Hepatocyte (in vitro differentiated cells): ENCODE data around the gene SLC1A2. TPM values are rescaled to one million over a fixed set of nuclear protein-coding genes. Genes with fewer than 3 reads are reported as not detected.

Experiments used
- DNase-seq: peaks from one replicate; pipeline ENCODE4 v3.0.0-alpha.2; 2016; ENCODE audit warnings: low spot score
- H2AFZ ChIP-seq: fragments of 200-600 bp; sonication (generic); 2 replicates; pipeline ENCODE4 v1.6.0; 2016; ENCODE audit warnings: antibody characterized with exemption, mild to moderate bottlenecking
- H3K27ac ChIP-seq: fragments of 200-600 bp; sonication (generic); 2 replicates; pipeline ENCODE4 v1.5.1; 2016; ENCODE audit warnings: mild to moderate bottlenecking
- H3K27me3 ChIP-seq: fragments of 200-600 bp; sonication (generic); 2 replicates; pipeline ENCODE4 v1.6.1; 2016
- H3K36me3 ChIP-seq: fragments of 200-600 bp; sonication (generic); replicated peaks from 2 replicates; pipeline ENCODE4 v1.5.1; 2016; ENCODE audit warnings: low read depth; ENCODE audit not compliant: insufficient read depth
- H3K4me1 ChIP-seq: fragments of 200-600 bp; sonication (generic); 2 replicates; pipeline ENCODE4 v1.5.1; 2016; ENCODE audit warnings: mild to moderate bottlenecking, moderate library complexity; ENCODE audit not compliant: insufficient read depth
- H3K4me2 ChIP-seq: fragments of 200-600 bp; sonication (generic); 2 replicates; pipeline ENCODE4 v1.6.0; 2016
- H3K4me3 ChIP-seq: fragments of 200-600 bp; sonication (generic); 2 replicates; pipeline ENCODE4 v1.5.1; 2016; ENCODE audit warnings: mild to moderate bottlenecking
- H3K79me2 ChIP-seq: fragments of 200-600 bp; sonication (generic); 2 replicates; pipeline ENCODE4 v1.6.0; 2017; ENCODE audit warnings: mild to moderate bottlenecking
- H3K9me2 ChIP-seq: fragments of 200-600 bp; sonication (generic); replicated peaks from 2 replicates; pipeline ENCODE4 v1.6.0; 2017; ENCODE audit warnings: mild to moderate bottlenecking; ENCODE audit not compliant: insufficient read depth
- H3K9me3 ChIP-seq: fragments of 200-600 bp; sonication (generic); 2 replicates; pipeline ENCODE4 v1.5.1; 2016; ENCODE audit warnings: low read depth, mild to moderate bottlenecking
- H4K20me1 ChIP-seq: fragments of 200-600 bp; sonication (generic); 2 replicates; pipeline ENCODE4 v1.6.0; 2016; ENCODE audit warnings: mild to moderate bottlenecking; ENCODE audit not compliant: insufficient read depth, poor library complexity, severe bottlenecking
- CTCF ChIP-seq: fragments of 200-600 bp; sonication (generic); IDR thresholded peaks from 2 replicates; pipeline ENCODE4 v1.5.1; 2016; ENCODE audit warnings: antibody characterized with exemption, mild to moderate bottlenecking; ENCODE audit not compliant: poor library complexity
- EZH2 ChIP-seq: fragments of 200-600 bp; sonication (generic); IDR thresholded peaks from 2 replicates; pipeline ENCODE4 v1.6.1; 2016; ENCODE audit warnings: antibody characterized with exemption, mild to moderate bottlenecking, borderline replicate concordance
- EZH2phosphoT487 ChIP-seq: fragments of 200-600 bp; sonication (generic); IDR thresholded peaks from one replicate; pipeline ENCODE4 v1.6.1; 2018; ENCODE audit warnings: antibody characterized with exemption, mild to moderate bottlenecking, low read depth, moderate library complexity; ENCODE audit not compliant: unreplicated experiment, severe bottlenecking
- WGBS: methylation state at CpG from one replicate; pipeline ENCODE4 v1.1.6; 2016; ENCODE audit warnings: low lambda C conversion rate; ENCODE audit errors: missing lambda C conversion rate; 5-methylcytosine and 5-hydroxymethylcytosine counted together
- polyA plus RNA-seq: library from polyadenylated mRNA; unstranded; fragments of >200 nt; fragmentation: Nextera tagmentation; extraction: Ambion mirVana; gene quantifications from 2 replicates; pipeline ENCODE4 v1.2.1, GENCODE V29; 2016
- total RNA-seq: library from RNA; depleted of rRNA; stranded (reverse); fragments of >200 nt; gene quantifications from 2 replicates; pipeline ENCODE4 v1.2.3, GENCODE V29; 2014

SLC1A2 gene
- total and polyA plus RNA-seq, 2 experiments from 2014 or later: 0.59 to 2.9 TPM

GRCh38 chr11:35253237-35253636 lies 166.1 kb downstream of the SLC1A2 start:
- H3K27me3 ChIP-seq: no peaks in the 10 kb centered on the region
- no peak for DNase-seq
- H3K4me1 ChIP-seq: no peaks in the 10 kb centered on the region
- H3K9me2 ChIP-seq: no peaks in the 10 kb centered on the region
- no peak overlapping the region for H2AFZ ChIP-seq
- no peaks in the 10 kb centered on the region for H3K9me3 ChIP-seq
- no peak overlapping the region for H3K27ac ChIP-seq
- no peak overlapping the region for H3K4me3 ChIP-seq
- no peak overlapping the region for H3K4me2 ChIP-seq
- no peaks in the 10 kb centered on the region for H3K79me2 ChIP-seq
- TF ChIP-seq EZH2phosphoT487: no peak
- no peak for TF ChIP-seq CTCF
- TF ChIP-seq EZH2: no peak
- H3K36me3 ChIP-seq: no peaks in the 10 kb centered on the region
- no peaks in the 10 kb centered on the region for H4K20me1 ChIP-seq

- Histone ChIP-seq H3K27me3 (no peaks in the 10 kb centered on the region), H3K36me3 (no peaks in the 10 kb centered on the region), H3K9me2 (no peaks in the 10 kb centered on the region), H3K9me3 (no peaks in the 10 kb centered on the region), H4K20me1 (no peaks in the 10 kb centered on the region), H2AFZ (no peak overlapping the region), H3K4me3 (no peak overlapping the region), H3K79me2 (no peaks in the 10 kb centered on the region), H3K27ac (no peak overlapping the region), H3K4me1 (no peaks in the 10 kb centered on the region), H3K4me2 (no peak overlapping the region)
- DNase-seq: no peak
- TF ChIP-seq EZH2 (no peak), EZH2phosphoT487 (no peak), CTCF (no peak)
These were observed 168.7 kb downstream of the SLC1A2 start for GRCh38 chr11:35250621-35251020.

- TF ChIP-seq CTCF (no peak), EZH2phosphoT487 (no peak), EZH2 (no peak)
- no peak overlapping the region for H3K27ac ChIP-seq
- no peaks in the 10 kb centered on the region for H3K9me3 ChIP-seq
- no peaks in the 10 kb centered on the region for H3K79me2 ChIP-seq
- no peak overlapping the region for H3K4me2 ChIP-seq
- no peak overlapping the region for H3K4me3 ChIP-seq
- WGBS: 96% methylated on average over 4 of the region's 4 CpGs
- no peak overlapping the region for H2AFZ ChIP-seq
- H4K20me1 ChIP-seq: no peaks in the 10 kb centered on the region
- H3K27me3 ChIP-seq: no peaks in the 10 kb centered on the region
- H3K36me3 ChIP-seq: no peaks in the 10 kb centered on the region
- no peak for DNase-seq
- H3K9me2 ChIP-seq: no peaks in the 10 kb centered on the region
- H3K4me1 ChIP-seq: no peaks in the 10 kb centered on the region
These were observed 169.2 kb downstream of the SLC1A2 start for GRCh38 chr11:35250192-35250591.

- TF ChIP-seq CTCF (no peak), EZH2phosphoT487 (no peak), EZH2 (no peak)
- WGBS: 80% methylated on average over 4 of the region's 4 CpGs
- no peaks in the 10 kb centered on the region for H3K36me3 ChIP-seq
These were observed 170.6 kb downstream of the SLC1A2 start for GRCh38 chr11:35248558-35249323.

More at GRCh38 chr11:35248558-35249323, 170.6 kb downstream of the SLC1A2 start:
- Histone ChIP-seq H3K27me3 (no peaks in the 10 kb centered on the region), H3K4me1 (no peaks in the 10 kb centered on the region), H3K4me2 (no peak overlapping the region), H3K79me2 (no peaks in the 10 kb centered on the region), H3K9me2 (no peaks in the 10 kb centered on the region), H3K9me3 (no peaks in the 10 kb centered on the region), H3K27ac (no peak overlapping the region), H3K4me3 (no peak overlapping the region), H4K20me1 (no peaks in the 10 kb centered on the region), H2AFZ (no peak overlapping the region)
- DNase-seq: no peak
